Panc1 (cell line): ENCODE results near the gene SH3GL1.

Experiments
- CTCF ChIP-seq: fragments of 450-650 bp; IDR thresholded peaks from 2 replicates; pipeline ENCODE4 v1.5.1; 2017; ENCODE audit warnings: mild to moderate bottlenecking
- POLR2AphosphoS5 ChIP-seq: IDR thresholded peaks from 2 replicates; pipeline ENCODE4 v1.6.1; 2012; ENCODE audit warnings: mild to moderate bottlenecking, low read depth, low read length, moderate library complexity
- SIN3A ChIP-seq: IDR thresholded peaks from 2 replicates; pipeline ENCODE4 v1.6.1; 2012; ENCODE audit warnings: low read depth, mild to moderate bottlenecking, low read length, moderate library complexity, borderline replicate concordance; ENCODE audit not compliant: insufficient read depth

GRCh38 chr19:4327877-4328242 is 72.5 kb downstream of the SH3GL1 start:
- TF ChIP-seq CTCF (no peak), SIN3A (no peak), POLR2AphosphoS5 (no peak)
